ENCODE measurements around the gene HOXC9. TPM values are rescaled to one million over a fixed set of nuclear protein-coding genes. Genes with fewer than 3 reads are reported as not detected.

HOXC9 gene
- polyA plus RNA-seq, 1 of the 3 experiments (the other 2 are of a cell fraction): 1.9 TPM

DNA sequence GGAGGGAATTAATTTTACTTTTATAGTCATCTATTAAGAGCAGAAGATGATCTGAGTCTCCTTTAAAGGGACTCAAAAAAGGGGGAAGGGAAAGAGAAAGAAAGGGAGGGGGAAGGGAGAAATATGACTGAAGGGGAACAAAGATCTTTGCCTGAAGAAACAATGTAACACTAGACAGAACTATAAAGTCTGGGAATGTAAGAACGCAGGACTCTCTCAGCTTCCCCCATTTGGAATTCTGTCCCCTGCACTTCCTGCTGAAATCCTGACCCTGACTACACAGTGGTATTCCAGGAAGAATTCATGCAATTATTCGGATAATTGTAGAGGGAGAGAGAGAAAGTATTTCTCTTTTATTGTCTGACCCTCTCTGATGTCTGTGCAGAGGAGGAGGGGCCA, 35.6 kb upstream of the HOXC9 start (continued):
- no peak for TF ChIP-seq MEF2A (IDR thresholded peaks at IDR 0.05; ENCODE audit: borderline replicate concordance, low read depth)
- no peak for TF ChIP-seq YY1 (IDR thresholded peaks at IDR 0.05; ENCODE audit: low read depth)

DNA sequence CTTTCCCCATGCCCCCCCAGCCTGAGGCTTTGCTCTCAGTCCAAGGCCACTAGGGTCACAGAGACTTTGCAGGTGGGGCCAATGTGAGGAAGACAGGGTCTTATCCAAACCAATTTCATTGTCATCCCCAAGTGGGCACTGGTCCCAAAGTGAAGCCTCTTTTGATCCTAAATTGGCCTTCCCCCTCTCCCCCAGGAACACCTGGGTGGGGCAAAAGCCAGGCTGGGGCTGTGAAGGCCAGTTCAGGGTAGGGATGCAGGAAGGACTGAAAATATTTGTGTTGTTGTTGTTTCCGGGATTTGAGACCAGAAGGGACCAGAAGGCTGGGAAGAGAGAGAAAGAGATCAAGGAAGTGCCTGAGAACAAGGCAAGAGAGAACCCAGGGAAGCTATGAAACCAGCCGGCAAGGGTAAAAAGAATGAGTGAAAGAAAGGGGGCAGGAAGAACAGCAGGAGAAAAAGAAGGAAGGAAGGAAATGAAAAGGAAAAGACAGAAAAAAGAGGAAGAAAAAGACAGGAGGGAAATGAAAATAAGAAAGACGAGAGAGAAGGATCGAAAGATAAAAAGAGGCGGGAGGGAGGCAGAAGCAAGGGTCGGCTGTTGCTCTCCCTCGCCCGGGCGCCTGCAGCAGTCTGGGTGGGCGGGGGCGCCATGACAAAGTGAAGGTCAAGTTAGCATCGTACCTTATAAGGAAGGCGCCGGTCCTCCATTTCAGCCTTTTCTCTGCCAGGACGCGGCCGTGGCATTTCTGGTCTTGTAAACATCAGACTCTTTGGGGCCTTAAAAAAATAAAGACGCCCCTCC, 34.5 kb upstream of the HOXC9 start:
- Histone ChIP-seq H3F3A (replicated peaks; ENCODE audit: insufficient read depth) (no peaks in the 10 kb centered on the region), H4K20me1 (ENCODE audit: insufficient read depth) (peaks cover 12% of the 10 kb centered on the region; the same call in 1 of the 2 replicates), H3K36me3 (replicated peaks in 1 of 2; ENCODE audit: control insufficient read depth in 1 of 2, insufficient read depth in 2 of 2, low read length in 1 of 2) (no peaks in the 10 kb centered on the region), H3K9ac (no peak overlapping the region), H3K9me2 (no peaks in the 10 kb centered on the region), H3K27ac (ENCODE audit: low read depth in 2 of 2, low read length in 1 of 2) (no peak overlapping the region), H3K4me2 (no peak overlapping the region), H2AFZ (ENCODE audit: low read depth) (no peak overlapping the region), H3K4me3 (ENCODE audit: low read depth in 2 of 2, low read length in 1 of 2) (no peak overlapping the region), H3K9me3 (no peaks in the 10 kb centered on the region), H3K4me1 (ENCODE audit: control insufficient read depth in 1 of 2, insufficient read depth in 2 of 2, low read depth in 1 of 2, low read length in 1 of 2) (no peaks in the 10 kb centered on the region; a peak in 1 of 4 replicates), H3K79me2 (ENCODE audit: insufficient read depth) (no peaks in the 10 kb centered on the region), H3K27me3 (ENCODE audit: insufficient read depth) (peaks cover 100% of the 10 kb centered on the region)
- 20% methylated on average over 18 of the region's 18 CpGs for WGBS (ENCODE audit: low lambda C conversion rate)
- CTCF ChIA-PET: interaction anchor here (0.8 to 12.7 kb wide), 4 partner anchors 11 to 263 kb away, joined by 3 to 134 read pairs (median 5); partner anchors contain the start of gene HOXC10
- POLR2A ChIA-PET: no interaction called here
- DNase-seq: no peak
- 0 out of 2 replicates have a peak, but pooled peaks have one; percentile 69 for TF ChIP-seq EZH2phosphoT487 (IDR thresholded peaks at IDR 0.05; ENCODE audit: borderline replicate concordance, low read depth)
- no peak for TF ChIP-seq POLR2AphosphoS5 (IDR thresholded peaks at IDR 0.05; ENCODE audit: low read depth, low read length)

DNA sequence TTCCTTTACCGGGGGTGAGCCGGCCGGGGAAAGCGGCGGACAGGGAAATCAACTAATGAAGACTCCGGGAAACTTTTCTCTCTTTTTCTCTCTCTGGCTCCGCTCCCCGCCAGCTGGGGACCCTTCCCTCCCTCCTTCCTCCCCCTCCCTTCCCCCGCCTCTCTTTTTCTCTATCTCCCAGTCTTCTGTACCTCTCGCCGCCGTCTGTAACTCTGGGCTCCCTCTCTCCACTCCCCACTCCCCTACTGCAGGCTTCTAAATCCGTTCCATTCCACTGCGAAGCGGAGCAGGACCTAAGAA, 33.9 kb upstream of the HOXC9 start:
- Histone ChIP-seq H3K4me3 (ENCODE audit: low read depth in 2 of 2, low read length in 1 of 2) (no peak overlapping the region), H3K9me2 (no peaks in the 10 kb centered on the region), H3K9ac (no peak overlapping the region), H3K36me3 (replicated peaks in 1 of 2; ENCODE audit: control insufficient read depth in 1 of 2, insufficient read depth in 2 of 2, low read length in 1 of 2) (no peaks in the 10 kb centered on the region), H3K79me2 (ENCODE audit: insufficient read depth) (no peaks in the 10 kb centered on the region), H3K4me2 (peak overlapping the region; percentile 47; the same call in 1 of the 2 replicates), H2AFZ (ENCODE audit: low read depth) (no peak overlapping the region), H4K20me1 (ENCODE audit: insufficient read depth) (peaks cover 12% of the 10 kb centered on the region; the same call in 1 of the 2 replicates), H3K27ac (ENCODE audit: low read depth in 2 of 2, low read length in 1 of 2) (no peak overlapping the region), H3F3A (replicated peaks; ENCODE audit: insufficient read depth) (no peaks in the 10 kb centered on the region), H3K4me1 (ENCODE audit: control insufficient read depth in 1 of 2, insufficient read depth in 2 of 2, low read depth in 1 of 2, low read length in 1 of 2) (no peaks in the 10 kb centered on the region; a peak in 1 of 4 replicates), H3K27me3 (ENCODE audit: insufficient read depth) (peaks cover 100% of the 10 kb centered on the region), H3K9me3 (no peaks in the 10 kb centered on the region)
- DNase-seq: no peak
- 14% methylated on average over 15 of the region's 15 CpGs for WGBS (ENCODE audit: low lambda C conversion rate)
- ChIA-PET CTCF (interaction anchor here (0.7 to 12.7 kb wide), 6 partner anchors 10 to 434 kb away, joined by 3 to 134 read pairs (median 4); partner anchors contain the start of gene HOXC10), POLR2A (no interaction called here)
- TF ChIP-seq YY1 (IDR thresholded peaks at IDR 0.05; ENCODE audit: low read depth) (no peak), EP300 (IDR thresholded peaks at IDR 0.05; ENCODE audit: borderline replicate concordance in 1 of 2, low read depth in 1 of 2, low read length in 1 of 2) (no peak), JUND (IDR thresholded peaks at IDR 0.05) (no peak), NRF1 (IDR thresholded peaks at IDR 0.05; ENCODE audit: low read depth, low read length) (no peak), GATA2 (CRISPR knock-in tag; IDR thresholded peaks at IDR 0.05) (no peak)
- TF ChIP-seq, protein P1, sequence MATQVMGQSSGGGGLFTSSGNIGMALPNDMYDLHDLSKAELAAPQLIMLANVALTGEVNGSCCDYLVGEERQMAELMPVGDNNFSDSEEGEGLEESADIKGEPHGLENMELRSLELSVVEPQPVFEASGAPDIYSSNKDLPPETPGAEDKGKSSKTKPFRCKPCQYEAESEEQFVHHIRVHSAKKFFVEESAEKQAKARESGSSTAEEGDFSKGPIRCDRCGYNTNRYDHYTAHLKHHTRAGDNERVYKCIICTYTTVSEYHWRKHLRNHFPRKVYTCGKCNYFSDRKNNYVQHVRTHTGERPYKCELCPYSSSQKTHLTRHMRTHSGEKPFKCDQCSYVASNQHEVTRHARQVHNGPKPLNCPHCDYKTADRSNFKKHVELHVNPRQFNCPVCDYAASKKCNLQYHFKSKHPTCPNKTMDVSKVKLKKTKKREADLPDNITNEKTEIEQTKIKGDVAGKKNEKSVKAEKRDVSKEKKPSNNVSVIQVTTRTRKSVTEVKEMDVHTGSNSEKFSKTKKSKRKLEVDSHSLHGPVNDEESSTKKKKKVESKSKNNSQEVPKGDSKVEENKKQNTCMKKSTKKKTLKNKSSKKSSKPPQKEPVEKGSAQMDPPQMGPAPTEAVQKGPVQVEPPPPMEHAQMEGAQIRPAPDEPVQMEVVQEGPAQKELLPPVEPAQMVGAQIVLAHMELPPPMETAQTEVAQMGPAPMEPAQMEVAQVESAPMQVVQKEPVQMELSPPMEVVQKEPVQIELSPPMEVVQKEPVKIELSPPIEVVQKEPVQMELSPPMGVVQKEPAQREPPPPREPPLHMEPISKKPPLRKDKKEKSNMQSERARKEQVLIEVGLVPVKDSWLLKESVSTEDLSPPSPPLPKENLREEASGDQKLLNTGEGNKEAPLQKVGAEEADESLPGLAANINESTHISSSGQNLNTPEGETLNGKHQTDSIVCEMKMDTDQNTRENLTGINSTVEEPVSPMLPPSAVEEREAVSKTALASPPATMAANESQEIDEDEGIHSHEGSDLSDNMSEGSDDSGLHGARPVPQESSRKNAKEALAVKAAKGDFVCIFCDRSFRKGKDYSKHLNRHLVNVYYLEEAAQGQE (IDR thresholded peaks at IDR 0.05; ENCODE audit: low read depth, low read length): no peak

Measured in SK-N-SH (cell line).